Jurkat, Clone E6-1 (cell line): ENCODE data around the gene ZFP36L2.

Experiments used
- DNase-seq: peaks from one replicate; pipeline ENCODE4 v3.0.0-alpha.2; 2011; ENCODE audit warnings: low read depth, low spot score
- H3K4me3 ChIP-seq: 2 replicates; pipeline ENCODE4 v1.5.1; 2011; ENCODE audit warnings: mild to moderate bottlenecking, low read length, control low read depth, moderate library complexity

Gene ZFP36L2

DNA sequence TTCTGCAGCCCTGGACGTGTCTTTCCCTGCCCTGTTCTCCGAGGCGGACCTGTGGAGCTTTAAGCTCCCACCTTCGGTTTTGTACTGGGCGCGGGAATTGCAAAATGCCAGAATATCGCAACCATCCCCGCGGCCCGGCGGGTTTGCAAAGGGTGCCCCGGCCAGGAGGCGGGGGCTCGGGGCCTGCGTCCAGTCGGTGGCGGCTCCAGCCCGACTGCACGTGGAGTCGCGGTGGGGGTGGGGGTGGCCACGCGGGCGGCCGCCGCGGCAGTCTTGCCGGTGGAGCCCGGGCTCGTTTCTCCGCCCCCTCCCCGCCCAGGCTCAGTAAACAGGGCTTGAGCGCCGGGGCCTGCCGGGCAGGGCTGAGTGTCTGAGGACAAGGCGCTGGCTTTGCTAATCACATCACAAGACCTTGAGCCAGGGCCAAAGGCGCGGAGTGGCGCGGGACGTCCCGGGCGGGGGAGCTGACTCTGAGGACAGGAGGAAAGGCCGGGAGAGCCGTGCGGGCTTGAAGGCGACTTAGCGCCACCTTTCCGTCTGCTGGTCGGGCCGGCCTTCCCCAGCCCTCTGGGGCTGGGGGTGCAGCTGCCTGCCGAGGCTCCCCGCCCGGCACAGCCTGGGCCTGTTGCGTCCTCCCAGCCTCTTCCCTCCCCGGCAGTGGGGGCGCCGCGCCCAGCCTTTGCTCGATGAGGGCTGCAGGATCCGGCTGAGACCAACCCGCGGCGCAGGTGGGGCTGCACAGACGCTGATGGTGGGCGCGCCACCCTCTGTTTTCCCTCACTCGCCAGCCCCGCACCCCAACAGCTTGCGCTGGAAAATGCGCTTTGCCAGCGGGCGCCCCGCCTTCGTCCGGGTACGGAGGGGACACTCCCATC is 786 bp upstream of the ZFP36L2 start:
- H3K4me3 ChIP-seq: peak overlapping the region; percentile 64
- no peak for DNase-seq

DNA sequence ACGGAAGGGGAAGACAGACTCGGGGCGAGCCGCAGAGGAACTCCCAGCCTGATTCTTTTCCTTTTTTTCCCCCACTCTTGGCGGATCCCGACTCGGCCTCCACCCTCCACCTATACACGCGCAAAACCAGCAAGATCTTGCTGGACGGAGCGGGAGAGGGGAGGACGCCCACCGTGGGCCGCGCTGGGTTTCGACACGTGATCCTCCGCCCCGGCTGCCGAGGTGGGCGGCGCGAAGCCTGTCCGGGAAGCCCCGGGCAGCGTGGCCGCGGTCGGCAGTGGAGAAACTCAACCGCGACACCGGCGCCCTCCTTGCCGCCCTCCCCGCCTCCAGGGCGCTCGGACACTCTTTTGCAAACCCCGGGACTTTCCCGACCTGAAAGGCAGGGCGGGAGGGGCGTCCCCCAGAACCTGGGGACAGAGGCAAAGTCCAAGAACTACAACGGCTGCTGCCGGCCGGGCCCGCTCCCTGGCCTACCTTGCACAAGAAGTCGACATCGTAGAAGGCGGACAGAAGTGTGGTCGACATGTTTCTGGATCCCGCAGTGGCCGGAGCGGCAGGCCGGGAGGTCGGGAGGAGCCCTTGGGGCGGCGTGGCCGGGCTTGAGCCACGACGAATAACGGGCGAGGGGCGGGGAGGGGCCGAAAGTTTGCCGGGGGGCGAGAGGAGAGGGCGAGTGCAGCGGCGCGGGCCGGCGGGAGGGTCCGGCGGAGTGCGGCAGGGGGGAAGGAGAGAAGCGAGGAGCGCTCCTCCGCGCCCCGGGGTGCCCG is 433 bp downstream of the ZFP36L2 start:
- no peak for DNase-seq

GRCh38 chr2:43225093-43225787 is 1.2 kb downstream of the ZFP36L2 start:
- peak overlapping the region; percentile 66 for H3K4me3 ChIP-seq
- peak; percentile 61 for DNase-seq

More for the DNA sequence above, 433 bp downstream of the ZFP36L2 start:
- H3K4me3 ChIP-seq: peak overlapping the region; percentile 66

- DNase-seq: no peak
- peak overlapping the region; percentile 66 for H3K4me3 ChIP-seq
Observed at GRCh38 chr2:43224571-43225092, 1.8 kb downstream of the ZFP36L2 start.

DNA sequence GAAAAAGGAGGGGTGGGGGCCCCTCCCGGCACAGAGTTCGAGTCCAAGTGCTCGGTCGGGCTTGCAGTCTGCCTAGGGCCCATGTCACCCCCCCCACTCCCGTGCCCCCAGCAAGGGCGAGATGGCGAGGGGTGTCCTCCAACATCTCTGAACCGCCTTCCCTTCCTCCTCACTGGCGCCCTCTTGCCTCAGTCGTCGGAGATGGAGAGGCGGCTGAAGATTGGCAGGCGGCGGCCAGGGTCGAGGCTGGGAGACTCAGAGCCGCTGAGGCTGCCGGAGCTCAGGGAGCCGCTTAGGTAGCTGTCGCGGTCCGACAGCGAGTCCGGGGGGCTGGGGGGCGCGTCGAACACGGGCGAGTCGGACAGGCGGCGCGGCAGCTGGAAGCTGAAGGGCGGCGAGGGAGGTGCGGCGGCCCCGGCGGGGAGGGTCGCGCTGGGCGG is 2.3 kb downstream of the ZFP36L2 start:
- no peak for DNase-seq
- peak overlapping the region; percentile 66 for H3K4me3 ChIP-seq

GRCh38 chr2:43223521-43224001 is 2.8 kb downstream of the ZFP36L2 start:
- H3K4me3 ChIP-seq: peak overlapping the region; percentile 66
- no peak for DNase-seq

DNA sequence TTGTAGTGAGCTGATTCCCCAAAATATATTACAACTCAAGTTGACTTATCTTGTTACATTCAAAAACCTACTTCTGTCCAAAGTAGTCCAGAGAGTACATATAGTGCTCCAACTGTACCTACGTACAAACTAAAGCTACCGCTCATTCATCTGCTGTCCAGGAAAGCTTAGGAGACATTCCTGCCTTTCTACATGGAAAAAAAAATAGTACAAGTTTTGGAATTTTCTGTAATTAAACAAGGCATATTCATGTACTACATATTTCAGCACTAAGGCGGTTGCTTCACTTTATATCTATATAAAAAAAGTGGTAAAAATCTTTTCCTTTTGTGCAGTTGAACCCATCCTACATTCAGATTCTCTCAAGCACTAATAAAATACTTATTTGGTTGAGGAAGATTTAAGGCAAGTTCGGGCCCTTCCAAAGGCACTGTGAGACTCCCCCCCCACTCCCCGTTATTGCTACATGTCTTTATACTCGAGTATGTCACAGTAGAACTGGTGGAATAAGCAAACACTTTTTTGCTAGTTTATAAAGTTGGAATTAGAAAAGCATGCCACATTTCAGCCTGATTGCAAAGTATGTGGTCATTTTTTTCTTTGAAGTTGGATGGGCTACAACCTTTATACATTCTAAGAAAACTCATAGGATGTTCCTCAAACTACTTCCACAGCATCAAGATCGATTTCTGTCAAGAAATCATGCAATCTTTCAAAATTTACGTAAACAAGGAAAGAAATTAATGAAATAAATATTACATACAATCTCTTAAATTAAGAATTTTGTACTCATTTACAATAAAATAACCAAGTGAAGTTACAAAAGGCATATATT is 3.7 kb downstream of the ZFP36L2 start:
- no peak for DNase-seq
- peak overlapping the region; percentile 66 for H3K4me3 ChIP-seq

GRCh38 chr2:43221763-43222474 is 4.5 kb downstream of the ZFP36L2 start:
- peak overlapping the region; percentile 66 for H3K4me3 ChIP-seq
- peak; percentile 50 for DNase-seq

DNA sequence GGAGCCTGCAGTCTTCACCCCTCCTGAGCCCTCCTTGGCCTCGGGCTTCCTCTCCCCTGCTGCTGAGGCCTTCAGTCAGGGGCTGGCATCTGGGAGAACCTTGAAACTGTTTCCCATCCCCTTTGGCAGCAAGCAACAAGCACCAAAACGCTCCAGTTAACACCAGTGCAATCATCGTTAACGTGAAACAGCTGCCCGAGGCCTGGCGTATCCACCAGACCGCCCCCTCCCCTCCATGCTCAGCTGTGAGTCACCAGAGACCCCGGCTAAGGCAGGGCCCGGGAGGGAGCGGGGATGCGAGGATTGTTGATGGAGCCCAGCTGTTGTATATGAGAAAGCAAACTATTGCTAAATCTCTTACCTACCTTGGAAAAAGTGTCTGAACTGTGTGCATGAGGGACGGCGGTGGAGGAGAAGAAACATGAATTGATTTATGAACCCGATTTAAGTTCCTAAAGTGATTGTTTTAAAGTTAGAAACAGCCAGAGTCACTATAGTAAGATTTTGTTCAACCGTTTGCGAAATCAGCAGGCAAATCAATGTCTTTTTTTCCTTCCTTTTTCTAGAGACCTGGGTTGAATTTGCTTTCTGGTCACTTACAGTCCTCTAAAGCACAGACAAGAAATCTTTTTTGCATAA is 5.2 kb downstream of the ZFP36L2 start:
- peak overlapping the region; percentile 66 for H3K4me3 ChIP-seq
- no peak for DNase-seq

DNA sequence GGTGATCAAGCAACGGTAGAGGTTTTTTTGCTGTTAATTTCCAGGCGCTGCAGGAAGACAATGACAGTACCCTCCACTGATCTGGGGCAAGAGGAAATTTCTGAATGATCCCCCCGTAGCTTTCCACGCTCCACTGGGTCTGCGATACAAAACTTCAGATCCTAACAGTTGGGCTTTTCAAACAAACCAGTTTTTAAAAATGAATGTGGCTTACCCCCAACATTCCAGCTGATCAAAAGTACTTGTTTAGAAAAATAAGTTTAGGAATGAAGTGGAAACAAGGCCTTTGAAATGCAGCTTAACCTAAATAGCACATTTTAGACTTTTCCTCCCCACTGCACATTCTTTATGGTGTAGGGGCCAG is 5.7 kb downstream of the ZFP36L2 start:
- peak overlapping the region; percentile 66 for H3K4me3 ChIP-seq
- DNase-seq: no peak

DNA sequence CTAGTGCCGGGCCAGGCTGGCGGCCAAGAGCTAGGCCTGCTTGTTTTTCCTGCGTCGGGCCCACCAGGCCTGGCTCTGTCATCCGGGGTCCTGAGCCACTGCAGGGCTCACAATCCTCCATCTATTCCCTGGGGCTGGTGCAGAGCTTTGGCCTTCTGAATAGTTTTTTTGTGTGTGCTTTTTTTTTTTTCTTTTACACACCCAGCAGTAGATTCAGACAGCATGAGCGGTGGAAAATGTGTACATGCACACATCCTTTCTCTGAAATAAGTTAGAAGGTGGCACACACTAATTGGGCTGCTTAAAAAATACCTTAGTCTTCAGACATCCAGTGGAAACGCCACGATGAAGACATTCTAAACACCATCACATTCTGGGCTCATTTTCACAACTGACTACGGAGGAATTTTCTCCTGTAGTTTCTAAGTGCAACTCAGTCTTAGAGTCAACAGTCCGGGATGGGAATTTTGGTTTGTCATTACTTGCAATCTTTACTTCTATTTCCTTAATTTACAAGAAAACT is 6.1 kb downstream of the ZFP36L2 start:
- peak overlapping the region; percentile 66 for H3K4me3 ChIP-seq
- no peak for DNase-seq

DNA sequence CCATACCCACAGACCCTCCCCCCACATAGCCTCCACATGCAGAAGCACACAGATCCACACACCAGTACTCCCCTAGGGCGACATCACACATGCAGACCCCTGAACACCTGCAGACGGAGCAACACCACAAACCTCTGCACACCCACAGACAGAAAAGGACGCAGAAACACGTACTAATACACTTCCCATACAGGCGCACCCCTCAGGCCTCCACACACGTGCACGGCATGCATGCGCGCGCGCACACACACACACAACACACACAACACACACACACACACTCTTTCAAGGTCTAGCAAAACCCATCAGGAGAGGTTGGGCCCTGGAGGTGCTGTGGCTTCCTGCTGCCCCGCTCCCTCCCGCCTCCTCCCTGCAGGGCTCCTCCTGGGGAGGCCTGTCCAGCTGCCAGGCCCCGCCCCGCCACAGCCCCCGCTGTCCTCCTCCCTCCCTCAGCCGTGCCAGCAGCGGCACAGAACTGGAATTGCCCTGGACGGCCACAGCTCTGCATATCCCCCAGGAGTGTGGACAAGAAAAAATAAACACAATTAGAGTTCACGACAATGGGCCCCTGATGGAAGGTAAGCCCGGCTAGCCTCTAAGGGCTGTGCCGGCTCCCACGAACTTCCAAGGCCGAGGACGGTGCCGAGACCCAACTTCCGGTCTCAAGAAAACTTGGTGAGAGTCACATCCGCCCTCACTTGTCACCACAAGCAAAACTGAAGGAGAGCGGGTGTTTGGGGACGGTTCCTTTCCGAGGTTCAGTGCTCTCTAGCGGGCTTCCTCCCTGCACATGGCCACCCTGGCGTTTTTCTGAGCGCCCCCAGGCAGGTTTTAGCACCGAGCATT is 6.8 kb downstream of the ZFP36L2 start:
- H3K4me3 ChIP-seq: peak overlapping the region; percentile 66
- DNase-seq: peak; percentile 84

DNA sequence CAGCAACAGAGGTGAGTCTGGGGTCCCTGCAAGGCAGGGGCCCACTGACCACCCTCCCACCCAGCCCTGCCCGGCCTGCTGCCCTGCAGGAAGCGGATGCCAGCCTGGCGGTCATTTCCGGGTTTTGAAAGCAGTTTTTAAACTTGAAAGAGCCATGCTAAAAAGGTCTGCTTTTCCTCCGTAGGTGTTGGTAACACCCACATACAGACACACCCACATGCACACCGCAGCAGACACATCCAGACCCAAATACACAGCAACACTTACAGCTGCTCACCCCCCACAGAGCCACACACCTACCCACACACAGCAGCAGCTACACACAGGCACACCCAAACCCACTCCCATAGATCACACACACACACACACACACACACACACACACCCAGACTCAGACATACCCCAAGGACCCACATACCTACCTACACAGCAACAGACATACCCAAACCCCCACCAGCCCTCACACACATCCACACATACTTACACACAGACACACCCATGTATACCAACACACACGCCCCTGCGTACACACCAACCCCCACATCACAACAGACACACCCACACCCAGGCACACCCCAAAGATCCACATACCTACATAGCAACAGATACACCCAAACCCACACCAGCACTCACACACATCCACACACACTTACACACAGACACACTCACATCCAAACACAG is 7.6 kb downstream of the ZFP36L2 start:
- DNase-seq: peak; percentile 79
- H3K4me3 ChIP-seq: peak overlapping the region; percentile 66

- no peak for DNase-seq
- no peak overlapping the region for H3K4me3 ChIP-seq
Observed at GRCh38 chr2:43218155-43218701, 8.2 kb downstream of the ZFP36L2 start.
